GM18861 (cell line): Measurements from ENCODE around the gene NOTCH2.

ENCODE experiments used
- ATAC-seq: cut with Tn5 transposase; IDR thresholded peaks from one replicate; pipeline ENCODE4 v1.9.1; 2021; ENCODE audit not compliant: unreplicated experiment

NOTCH2 gene

DNA sequence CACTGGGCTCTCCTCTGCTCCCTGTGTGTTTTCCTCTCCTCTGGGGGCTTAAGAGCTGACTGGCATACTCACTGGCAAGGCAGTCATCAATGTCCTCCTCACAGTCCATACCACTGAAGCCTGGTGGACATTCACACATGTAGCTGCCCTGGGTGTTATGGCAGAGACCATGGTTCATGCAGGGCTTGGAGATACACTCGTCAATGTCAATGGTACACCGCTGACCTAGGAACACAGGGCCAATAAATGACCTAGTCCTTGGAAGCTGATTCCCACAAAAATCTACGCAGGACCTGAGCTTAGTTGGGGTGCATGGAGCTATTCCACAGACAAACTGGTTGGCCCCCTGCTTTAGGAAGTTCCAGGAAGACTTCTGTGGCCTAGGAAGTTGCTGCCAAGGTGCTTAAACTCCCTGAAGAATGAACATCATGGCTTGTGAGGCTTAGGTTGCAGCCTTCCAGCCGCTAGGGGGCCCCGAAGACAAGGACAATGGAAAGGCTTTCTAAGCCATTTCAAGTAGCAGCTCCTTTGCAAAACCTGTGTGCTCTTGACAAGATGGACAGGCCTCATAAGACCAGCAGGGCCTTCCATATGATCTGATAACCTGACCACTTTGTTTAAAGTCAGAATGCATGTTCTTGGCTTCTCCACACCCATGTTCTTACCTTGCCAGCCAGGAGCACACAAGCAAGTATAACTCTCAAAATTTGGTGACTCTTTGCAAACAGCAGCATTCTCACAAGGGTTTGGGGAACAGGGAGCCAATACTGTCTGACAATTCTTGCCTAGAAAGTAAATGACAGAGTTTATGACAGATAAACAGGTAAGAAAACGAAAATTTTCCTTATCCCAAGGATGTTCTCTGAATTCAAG, 120.9 kb downstream of the NOTCH2 start:
- no peak for ATAC-seq

DNA sequence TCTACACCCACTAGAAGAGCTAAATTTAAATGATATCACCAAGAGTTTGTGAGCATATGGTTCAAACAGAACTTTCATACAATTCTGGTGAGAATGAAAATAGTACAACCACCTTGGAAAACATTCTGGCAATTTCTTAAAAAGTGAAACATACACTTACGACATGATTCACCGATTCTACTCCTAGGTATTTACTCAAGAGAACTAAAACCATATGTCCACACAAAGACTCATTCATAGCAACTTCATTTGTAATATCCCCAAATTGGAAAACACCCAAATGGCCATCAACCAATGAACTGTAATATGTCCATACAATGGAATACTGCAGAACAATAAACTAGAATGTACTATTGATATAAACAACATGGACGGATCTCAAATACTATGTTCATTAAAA, 122.0 kb downstream of the NOTCH2 start:
- no peak for ATAC-seq

DNA sequence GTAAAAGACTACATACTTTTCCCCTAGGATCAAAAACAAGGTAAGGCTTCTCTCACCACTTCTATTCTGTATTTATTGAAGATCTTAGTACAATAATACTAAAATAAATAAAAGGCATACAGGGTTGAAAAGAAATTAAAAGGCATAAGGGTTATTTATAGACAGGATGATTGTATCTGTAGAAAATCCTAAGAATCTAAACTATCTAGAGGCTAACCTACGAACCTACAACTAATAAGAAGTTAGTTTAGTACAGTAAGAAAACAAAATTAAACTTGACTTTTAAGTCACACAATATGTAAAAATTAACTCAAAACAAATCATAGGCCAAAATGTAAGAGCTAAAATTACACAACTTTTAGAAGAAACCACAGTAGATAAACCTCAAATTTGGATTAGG, 122.7 kb downstream of the NOTCH2 start:
- ATAC-seq: no peak

DNA sequence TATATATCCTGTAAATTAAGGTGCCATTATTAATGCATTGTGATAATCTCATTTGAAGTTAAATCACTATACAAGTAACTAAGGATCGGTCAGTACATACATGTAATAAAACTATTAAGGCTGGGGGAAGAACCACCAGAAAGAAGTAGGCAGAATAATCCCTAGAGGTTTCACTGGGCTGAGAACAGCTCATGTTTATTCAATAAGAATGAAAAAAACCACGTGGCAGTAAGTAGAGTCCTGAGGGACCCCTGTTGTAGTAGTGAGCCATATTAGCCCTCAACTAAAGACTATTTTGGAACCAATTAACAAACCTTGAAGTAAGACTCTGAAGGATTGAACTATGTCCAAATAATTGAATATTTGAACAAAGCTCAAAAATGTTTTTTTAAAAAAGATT, 126.2 kb downstream of the NOTCH2 start:
- ATAC-seq: no peak

DNA sequence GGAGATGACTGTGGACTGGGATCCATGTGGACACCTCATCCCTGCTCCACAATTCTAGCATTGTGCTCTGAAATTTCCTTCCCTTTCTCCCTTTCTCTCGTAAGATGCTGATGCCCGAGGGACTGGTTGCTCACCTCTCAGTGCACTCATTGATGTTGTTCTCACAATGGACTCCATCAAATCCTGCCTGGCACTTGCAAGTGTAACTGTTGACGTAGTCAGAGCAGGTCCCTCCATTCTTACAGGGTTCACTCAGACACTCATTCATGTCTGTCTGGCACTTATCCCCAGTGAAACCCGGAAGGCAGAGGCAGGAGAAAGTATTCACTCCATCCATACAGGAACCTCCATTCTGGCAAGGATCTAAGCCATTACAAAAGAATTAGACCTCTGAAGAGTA, 128.1 kb downstream of the NOTCH2 start:
- no peak for ATAC-seq

DNA sequence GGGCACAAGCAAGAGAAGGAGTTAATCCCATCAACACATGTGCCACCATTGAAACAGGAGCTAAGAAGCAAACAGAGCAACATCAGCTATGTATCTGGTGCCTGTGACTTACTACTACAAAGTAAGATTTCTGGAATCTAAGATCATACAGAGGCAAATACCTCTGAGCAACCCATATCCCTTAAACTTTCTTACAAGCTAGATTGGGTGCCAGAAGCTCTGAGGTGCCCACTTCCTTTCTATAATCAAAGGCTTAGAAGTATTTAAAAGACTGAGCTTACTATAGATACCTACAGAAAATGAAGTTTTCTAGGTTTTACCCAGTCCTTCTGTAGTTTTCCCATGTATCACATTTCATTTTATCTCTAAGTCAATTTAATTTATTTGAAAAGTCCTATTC, 128.8 kb downstream of the NOTCH2 start:
- no peak for ATAC-seq

DNA sequence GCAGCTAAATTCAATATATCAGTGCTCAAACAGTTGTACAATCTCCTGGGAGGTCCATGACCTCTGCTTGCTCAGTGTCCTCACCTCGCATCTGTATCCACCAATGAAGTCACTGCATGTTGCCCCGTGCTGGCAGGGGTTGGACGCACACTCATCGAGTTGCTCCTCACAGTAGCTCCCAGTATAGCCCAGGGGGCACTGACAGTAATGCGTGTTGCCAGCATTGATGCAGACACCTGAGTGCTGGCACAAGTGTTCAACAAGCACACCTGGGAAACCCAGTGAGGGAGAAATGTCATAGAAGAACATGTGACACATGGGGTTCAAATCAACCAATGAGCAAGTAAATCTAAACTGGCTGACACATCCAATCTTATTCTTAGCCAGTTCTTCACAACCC, 132.3 kb downstream of the NOTCH2 start:
- no peak for ATAC-seq

DNA sequence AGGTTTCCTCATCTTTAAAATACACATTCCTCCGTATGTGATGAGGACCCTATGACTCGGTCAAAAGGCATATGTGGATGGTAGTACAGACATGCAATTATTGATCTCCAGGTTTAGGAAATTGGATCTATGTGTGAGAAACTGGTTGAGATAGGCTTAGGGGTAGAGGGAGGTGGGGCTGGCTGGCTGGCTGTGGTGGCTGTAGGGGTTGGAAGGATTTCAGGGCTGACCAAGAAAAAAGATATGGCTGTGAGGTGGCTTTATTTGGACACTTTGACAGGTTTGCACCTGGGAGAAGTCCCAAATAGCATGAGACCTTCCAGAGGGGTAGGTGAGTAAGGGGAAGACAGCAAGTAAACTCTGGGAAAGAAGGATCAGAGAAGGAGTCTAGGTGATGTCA, 133.5 kb downstream of the NOTCH2 start:
- ATAC-seq: no peak

DNA sequence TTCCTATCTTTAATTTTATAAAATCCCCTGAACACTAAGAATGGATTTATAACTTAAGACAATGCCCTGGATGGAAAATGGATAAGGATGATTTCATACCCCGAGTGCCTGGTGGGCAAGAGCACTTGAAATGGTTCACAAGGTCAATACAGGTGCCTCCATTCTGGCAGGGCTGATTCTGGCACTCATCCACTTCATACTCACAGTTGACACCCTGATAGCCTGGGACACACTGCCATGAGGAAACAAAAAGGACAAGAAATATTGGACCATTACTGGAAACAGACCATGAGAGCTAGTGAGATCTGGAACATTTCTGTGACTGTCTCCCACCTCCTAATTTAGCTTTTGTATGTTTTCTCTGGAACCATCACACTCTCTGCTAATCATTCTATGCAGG, 134.1 kb downstream of the NOTCH2 start:
- ATAC-seq: no peak

DNA sequence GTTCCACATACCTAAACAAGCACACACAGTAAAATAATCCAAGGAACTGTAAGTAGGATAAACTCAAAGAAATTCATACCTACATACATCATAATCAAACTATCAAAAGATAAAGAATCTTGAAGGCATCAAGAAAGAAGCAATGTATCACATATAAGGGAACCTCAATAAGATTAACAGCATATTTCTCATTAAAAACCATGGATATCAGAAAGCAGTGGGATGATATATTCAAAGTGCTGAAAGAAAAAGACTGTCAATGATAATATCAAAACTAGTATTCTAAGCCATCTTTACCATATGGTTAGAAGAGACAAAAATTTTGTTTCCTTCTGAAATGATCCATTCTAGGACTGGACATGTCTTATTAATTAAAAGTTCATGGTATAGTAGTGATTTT, 136.1 kb downstream of the NOTCH2 start:
- no peak for ATAC-seq

DNA sequence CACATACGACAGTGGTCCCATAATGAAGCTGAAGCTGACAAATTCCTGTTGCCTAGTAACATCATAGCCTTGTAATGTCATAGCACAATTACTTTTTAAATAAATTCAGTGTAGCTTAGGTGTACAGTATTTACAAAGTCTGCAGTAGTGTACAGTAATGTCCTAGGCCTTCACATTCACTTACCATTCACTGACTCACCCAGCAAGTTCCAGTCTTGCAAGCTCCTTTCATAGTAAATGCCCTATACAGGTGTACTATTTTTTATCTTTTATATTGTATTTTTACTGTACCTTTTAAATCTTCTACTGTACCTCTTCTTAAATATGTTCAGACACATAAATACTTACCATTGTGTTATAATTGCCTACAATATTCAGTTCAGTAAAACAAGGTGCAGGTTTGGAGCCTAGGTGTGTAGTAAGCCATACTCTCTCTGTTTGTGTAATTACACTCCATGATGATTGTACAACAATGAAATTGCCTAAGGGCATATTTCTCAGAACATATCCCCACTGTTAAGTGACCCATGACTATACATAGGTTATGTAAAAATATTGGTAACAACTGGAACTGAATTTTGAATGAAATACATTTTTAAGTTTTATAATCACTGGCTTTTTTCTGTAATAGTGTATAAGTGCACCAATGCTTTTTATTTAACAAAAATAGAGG, 139.7 kb downstream of the NOTCH2 start:
- ATAC-seq: no peak

DNA sequence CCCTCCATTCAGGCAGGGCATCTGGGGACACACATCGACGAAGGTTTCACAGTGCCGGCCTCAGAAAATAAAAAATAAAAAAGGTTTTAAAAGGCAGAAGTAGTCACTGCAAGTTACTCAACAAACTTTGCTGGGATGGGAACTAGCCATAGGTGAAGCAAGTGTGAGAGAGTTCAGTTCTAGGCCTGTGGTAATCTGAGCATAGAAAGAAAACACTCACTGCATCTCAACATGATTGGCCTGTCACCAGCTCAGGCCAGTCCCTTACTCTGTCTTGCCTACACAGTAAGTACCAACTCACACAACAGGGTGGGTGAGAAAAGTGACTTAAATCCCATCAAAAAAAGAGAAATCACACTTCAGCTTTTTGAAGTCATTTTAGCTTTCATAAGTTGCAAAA, 142.9 kb downstream of the NOTCH2 start:
- ATAC-seq: no peak

DNA sequence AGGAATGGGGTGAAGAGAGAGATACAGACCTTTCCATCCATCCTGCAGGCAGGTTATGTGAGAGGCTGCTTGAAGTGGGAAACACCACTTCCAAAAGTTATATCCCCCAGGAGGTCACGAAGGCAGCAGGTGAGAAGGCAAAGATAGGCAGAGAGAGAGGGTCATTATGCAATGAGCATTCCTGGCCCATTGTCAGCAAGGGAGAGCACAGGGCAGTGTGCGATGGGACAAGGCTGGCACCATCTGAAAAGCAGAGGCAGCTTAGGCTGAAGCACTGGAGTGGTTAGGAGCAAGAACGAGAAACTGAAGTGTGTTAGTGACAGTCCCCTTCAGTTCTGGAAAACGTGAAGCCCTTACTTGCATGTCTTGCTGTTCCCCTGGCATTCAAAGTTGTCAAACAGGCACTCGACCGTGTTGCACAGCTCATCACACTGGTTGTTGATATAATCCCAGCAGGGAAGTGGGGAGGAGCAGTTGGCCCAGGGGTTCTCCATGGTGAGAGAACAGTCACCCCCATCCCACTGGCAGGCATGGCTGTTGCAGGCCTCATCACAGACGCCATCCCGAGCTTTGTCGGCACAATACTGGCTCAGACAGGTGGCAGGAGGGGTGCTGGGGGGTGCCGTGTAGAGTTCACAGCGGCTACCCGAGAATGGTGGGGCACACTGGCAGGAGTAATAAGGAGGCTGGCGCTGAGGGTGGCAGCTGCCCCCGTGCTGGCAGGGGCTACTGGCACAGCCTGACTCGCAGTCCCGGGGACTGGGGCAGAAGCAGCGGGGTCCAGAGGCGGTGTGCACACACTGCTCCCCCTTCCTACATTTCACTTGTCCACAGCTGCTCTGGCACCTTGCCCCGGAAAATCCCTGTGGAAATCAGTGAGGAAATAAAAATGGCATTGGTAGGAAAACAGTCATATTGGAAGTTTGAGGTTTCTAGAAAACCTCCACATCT, 144.2 kb downstream of the NOTCH2 start:
- no peak for ATAC-seq

DNA sequence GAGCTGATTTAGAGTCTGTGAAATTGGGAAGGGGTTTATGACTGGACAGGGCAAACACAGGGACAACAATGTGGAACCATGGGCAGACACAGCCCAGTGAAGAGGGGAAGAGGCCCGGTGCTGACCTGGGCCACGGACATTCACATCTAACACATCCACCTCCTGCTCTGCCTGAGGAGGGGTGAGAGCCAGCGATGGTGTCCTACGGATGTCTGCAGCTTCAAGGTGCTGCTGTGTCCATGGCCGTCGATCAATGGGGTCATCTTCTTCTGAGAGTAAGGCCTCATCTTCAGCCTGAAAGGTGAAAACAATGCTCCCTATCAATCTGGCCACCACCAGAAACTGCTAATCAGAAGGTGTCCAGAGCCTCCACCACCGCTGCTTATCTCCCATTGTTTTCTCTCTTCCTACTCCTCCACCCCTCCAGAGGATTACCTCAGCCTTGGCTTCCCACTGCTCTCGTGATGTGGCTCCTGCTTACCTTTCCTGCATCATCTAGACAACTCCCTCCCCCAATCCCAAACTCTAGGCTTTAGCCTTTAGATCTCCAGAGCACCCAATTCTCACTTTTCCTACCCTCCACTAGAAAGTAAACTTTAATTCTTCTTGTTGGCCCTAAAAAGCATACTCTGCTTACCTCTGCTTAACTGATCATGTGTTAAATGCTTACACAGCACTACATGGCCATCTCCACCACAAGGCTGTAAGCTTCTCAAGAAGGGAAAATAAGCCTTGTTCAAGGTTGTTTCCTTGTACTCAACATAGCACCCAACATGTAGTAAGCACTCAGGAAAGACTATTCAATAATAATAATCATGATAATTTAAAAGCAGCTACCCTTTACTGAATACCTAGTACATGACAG, 149.1 kb downstream of the NOTCH2 start:
- no peak for ATAC-seq

DNA sequence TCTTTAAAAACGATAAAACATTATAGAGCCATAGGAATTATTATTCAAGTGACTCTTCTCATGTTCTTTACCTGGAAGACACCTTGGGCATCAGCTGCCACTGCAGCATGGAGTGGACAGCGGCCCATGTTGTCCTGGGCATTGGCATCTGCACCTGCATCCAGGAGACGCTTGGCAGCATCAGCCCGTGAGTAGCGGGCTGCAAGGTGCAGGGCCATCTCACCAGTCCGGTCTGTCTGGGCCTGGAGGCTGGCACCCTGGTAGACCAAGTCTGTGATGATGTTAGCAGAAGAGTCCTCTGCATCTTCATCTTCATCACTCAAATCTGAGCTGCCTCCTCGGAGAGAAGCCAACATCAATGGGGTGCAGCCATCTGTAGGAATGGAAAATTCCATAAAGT, 150.2 kb downstream of the NOTCH2 start:
- ATAC-seq: no peak

DNA sequence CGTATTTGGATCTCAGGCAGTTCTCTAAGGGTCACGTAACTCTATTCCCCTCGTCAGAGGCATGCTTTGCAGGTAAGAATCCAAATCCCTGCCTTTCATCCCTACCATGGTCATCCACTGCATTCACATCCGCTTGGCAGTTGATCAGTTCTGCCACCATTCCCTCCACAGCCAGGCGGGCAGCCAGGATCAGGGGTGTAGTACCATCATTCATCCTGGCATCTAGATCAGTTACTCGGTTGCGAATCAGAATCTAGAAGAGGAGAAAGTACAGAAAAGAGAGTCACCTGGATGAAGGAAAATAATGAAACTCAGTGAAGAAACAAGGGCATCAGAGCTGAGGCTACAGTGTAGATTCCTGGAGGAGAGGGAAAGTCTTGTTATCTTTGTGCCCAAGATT, 151.2 kb downstream of the NOTCH2 start:
- no peak for ATAC-seq

DNA sequence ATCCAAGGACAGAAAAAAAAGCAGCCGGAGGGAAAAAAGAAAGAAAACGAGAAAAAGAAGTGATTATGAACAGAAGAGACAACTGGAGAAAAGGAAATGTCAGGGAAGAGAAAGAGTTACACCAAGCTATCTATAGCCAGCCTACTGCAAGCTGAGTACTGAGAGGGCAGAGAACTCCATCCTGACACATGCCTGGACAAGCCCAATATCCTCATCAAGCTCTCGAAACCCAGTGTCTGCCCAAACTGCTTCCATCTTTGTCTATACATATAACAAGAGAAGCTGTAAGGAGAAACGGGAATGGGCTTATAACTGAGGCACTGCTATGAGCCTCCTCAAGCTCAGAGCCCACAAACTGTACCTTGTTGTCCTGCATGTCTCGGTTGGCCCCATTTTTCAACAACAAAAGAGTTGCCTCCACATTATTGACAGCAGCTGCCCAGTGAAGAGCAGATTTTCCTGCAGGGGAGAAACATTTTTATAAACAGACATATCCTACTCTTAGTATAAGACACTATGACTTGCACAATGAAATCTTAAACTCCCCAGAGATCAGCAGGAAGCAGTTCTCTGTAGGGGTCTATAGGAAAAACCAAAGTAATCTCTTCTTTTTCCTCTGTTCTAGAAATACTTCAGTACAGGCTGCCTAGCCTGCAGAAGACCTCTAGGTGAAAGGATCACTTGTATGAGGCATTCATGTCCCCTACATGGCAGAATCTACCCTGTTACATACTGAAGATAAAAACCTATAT, 152.0 kb downstream of the NOTCH2 start:
- no peak for ATAC-seq

DNA sequence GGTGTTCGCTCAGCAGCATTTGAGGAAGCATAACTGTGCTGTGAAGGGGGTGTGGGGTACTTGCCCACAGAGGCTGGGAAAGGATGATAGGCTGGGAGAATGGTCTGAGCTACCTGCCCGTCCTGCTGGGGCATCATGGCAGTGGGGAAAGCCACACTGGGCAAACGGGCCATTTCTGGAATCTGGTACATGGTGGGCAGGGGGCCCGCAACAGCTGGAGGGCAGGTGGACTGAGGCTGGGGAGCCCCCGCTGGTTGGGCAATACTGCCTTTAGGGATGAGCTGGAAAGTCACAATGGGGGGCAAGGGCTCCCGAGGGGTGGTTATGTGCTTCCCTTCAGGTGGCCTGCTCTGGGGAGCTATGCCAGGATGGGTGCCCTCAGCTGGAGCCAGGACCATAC, 153.9 kb downstream of the NOTCH2 start:
- no peak for ATAC-seq

DNA sequence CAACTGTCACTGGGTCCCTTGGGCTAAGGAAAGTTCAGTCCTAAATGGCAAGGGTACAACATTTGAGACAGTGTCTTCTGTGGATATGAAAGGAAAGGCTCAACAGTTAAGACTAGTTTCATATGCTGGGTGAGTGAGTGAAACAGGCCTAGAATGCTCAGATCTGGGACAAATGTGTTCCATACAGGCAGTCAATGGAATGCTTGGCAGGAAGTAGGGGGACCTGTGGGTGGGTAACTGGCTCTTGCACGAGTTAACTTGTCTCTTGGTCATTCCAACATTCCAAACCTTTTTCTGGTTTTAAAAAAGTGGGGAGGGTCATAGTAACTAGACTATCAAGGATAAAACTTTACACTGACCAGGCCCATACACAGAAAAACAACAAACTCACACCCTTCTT, 155.4 kb downstream of the NOTCH2 start:
- no peak for ATAC-seq

DNA sequence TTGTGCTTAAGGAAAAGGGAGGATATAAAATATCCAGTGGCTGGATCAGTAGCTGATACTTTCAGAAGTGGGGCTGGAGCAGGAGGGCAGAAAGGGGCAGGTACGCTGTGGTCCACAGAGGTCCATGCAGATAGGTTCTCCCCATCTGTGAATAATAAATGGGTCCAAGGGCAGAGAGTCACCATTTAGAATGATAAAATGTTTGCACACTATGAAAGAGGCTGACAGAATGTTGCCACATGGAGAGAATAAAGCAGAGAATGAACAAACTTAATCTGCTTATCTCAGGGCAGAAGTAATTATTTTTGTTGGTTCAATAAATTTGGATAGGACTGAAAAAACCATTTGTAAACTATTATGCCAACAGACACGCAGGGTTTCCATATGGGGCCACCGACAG, 156.5 kb downstream of the NOTCH2 start:
- no peak for ATAC-seq
